Measurements from ENCODE around the gene ANG.

ANG gene

GRCh38 chr14:20644520-20644919, 44.0 kb upstream of the ANG start:
- no peak overlapping the region for H3K27ac ChIP-seq (ENCODE audit: low read depth, low read length, poor library complexity, severe bottlenecking)
- 0 out of 2 replicates have a peak, but pooled peaks cover 3% of the 10 kb centered on the region for H3K27me3 ChIP-seq (ENCODE audit: insufficient read depth, low read length)
- H3K4me2 ChIP-seq (ENCODE audit: low read length): no peak overlapping the region
- no peak overlapping the region for H3K9ac ChIP-seq (ENCODE audit: low read length)
- no peaks in the 10 kb centered on the region for H3K79me2 ChIP-seq (ENCODE audit: insufficient read depth, low read length)
- no peak overlapping the region for H2AFZ ChIP-seq (ENCODE audit: low read length)
- TF ChIP-seq CTCF (IDR thresholded peaks at IDR 0.05; ENCODE audit: low read length): no peak
- TF ChIP-seq EZH2 (IDR thresholded peaks at IDR 0.05; ENCODE audit: borderline replicate concordance, low read length): no peak
- no peaks in the 10 kb centered on the region for H3K4me1 ChIP-seq (ENCODE audit: insufficient read depth, low read length, severe bottlenecking)
- no peaks in the 10 kb centered on the region for H3K36me3 ChIP-seq (ENCODE audit: insufficient read depth, low read length)
- H3K4me3 ChIP-seq (ENCODE audit: low read depth, low read length, poor library complexity, severe bottlenecking): no peak overlapping the region
- H3K9me2 ChIP-seq (ENCODE audit: low read depth, low read length): no peaks in the 10 kb centered on the region
- H4K20me1 ChIP-seq (ENCODE audit: insufficient read depth, low read length): no peaks in the 10 kb centered on the region
- no peaks in the 10 kb centered on the region for H3F3A ChIP-seq (ENCODE audit: insufficient read depth, low read length)
- H3K9me3 ChIP-seq (ENCODE audit: low read length): no peaks in the 10 kb centered on the region

- Histone ChIP-seq H3K27ac (ENCODE audit: low read depth, low read length, poor library complexity, severe bottlenecking) (no peak overlapping the region), H3K4me2 (ENCODE audit: low read length) (no peak overlapping the region), H4K20me1 (ENCODE audit: insufficient read depth, low read length) (no peaks in the 10 kb centered on the region), H2AFZ (ENCODE audit: low read length) (no peak overlapping the region), H3F3A (ENCODE audit: insufficient read depth, low read length) (no peaks in the 10 kb centered on the region), H3K9ac (ENCODE audit: low read length) (no peak overlapping the region), H3K9me2 (ENCODE audit: low read depth, low read length) (no peaks in the 10 kb centered on the region), H3K9me3 (ENCODE audit: low read length) (no peaks in the 10 kb centered on the region), H3K36me3 (ENCODE audit: insufficient read depth, low read length) (no peaks in the 10 kb centered on the region), H3K4me1 (ENCODE audit: insufficient read depth, low read length, severe bottlenecking) (no peaks in the 10 kb centered on the region), H3K79me2 (ENCODE audit: insufficient read depth, low read length) (no peaks in the 10 kb centered on the region), H3K27me3 (ENCODE audit: insufficient read depth, low read length) (0 out of 2 replicates have a peak, but pooled peaks cover 3% of the 10 kb centered on the region), H3K4me3 (ENCODE audit: low read depth, low read length, poor library complexity, severe bottlenecking) (no peak overlapping the region)
- TF ChIP-seq EZH2 (IDR thresholded peaks at IDR 0.05; ENCODE audit: borderline replicate concordance, low read length) (no peak), CTCF (IDR thresholded peaks at IDR 0.05; ENCODE audit: low read length) (no peak)
These were observed 43.1 kb upstream of the ANG start for GRCh38 chr14:20645481-20645880.

- Histone ChIP-seq H2AFZ (ENCODE audit: low read length) (no peak overlapping the region), H3K27ac (ENCODE audit: low read depth, low read length, poor library complexity, severe bottlenecking) (no peak overlapping the region), H3K36me3 (ENCODE audit: insufficient read depth, low read length) (no peaks in the 10 kb centered on the region), H3K4me3 (ENCODE audit: low read depth, low read length, poor library complexity, severe bottlenecking) (no peak overlapping the region), H3K27me3 (ENCODE audit: insufficient read depth, low read length) (no peaks in the 10 kb centered on the region), H3F3A (ENCODE audit: insufficient read depth, low read length) (no peaks in the 10 kb centered on the region), H3K9me2 (ENCODE audit: low read depth, low read length) (no peaks in the 10 kb centered on the region), H3K4me2 (ENCODE audit: low read length) (no peak overlapping the region), H3K79me2 (ENCODE audit: insufficient read depth, low read length) (no peaks in the 10 kb centered on the region), H3K9me3 (ENCODE audit: low read length) (no peaks in the 10 kb centered on the region), H4K20me1 (ENCODE audit: insufficient read depth, low read length) (no peaks in the 10 kb centered on the region), H3K4me1 (ENCODE audit: insufficient read depth, low read length, severe bottlenecking) (no peaks in the 10 kb centered on the region), H3K9ac (ENCODE audit: low read length) (no peak overlapping the region)
- TF ChIP-seq CTCF (IDR thresholded peaks at IDR 0.05; ENCODE audit: low read length) (no peak), EZH2 (IDR thresholded peaks at IDR 0.05; ENCODE audit: borderline replicate concordance, low read length) (no peak)
These were observed 35.3 kb upstream of the ANG start for GRCh38 chr14:20652996-20653975.
